Lower leg skin (tissue), 4 donors: ENCODE results near the gene CAPN10. TPM values are rescaled to one million over a fixed set of nuclear protein-coding genes. Genes with fewer than 3 reads are reported as not detected.

ENCODE experiments used
- DNase-seq, 2 donors: peaks; one replicate each; pipeline ENCODE4 v3.0.0-alpha.2; 2019; ENCODE audit warnings: low spot score in 2 of 2
- H3K4me3 ChIP-seq: fragments of 200-600 bp; sonication (generic); 2 replicates; pipeline ENCODE4 v1.5.1; 2017; ENCODE audit warnings: mild to moderate bottlenecking, low read depth; ENCODE audit not compliant: poor library complexity, severe bottlenecking
- CTCF ChIP-seq, 3 donors: fragments of 450-650 bp; IDR thresholded peaks; one replicate each; pipeline ENCODE4 v1.5.1; 2016; ENCODE audit warnings: antibody characterized with exemption in 3 of 3, mild to moderate bottlenecking in 3 of 3, moderate library complexity in 2 of 3
- POLR2A ChIP-seq, 2 donors: fragments of 450-650 bp; IDR thresholded peaks; one replicate each; pipeline ENCODE4 v1.6.1; 2016 to 2017; ENCODE audit warnings: antibody characterized with exemption in 2 of 2, mild to moderate bottlenecking in 1 of 2, moderate library complexity in 1 of 2
- WGBS, 2 donors: methylation state at CpG; one replicate each; pipeline ENCODE4 v1.1.5; 2018; 5-methylcytosine and 5-hydroxymethylcytosine counted together
- intact Hi-C: fragments of 100-400 bp; cut with DNase I; formaldehyde crosslinking; loops from one replicate; pipeline ENCODE4 v1.15.0; 2023; ENCODE audit warnings: low total_unique reads
- total RNA-seq, 4 donors: library from RNA; depleted of rRNA; stranded (reverse); fragments of >200 nt; gene quantifications; one replicate each; pipeline ENCODE4 v1.1.0, GENCODE V29; 2016

The CAPN10 gene
- total RNA-seq, 4 donors from 2014 or later, result 25.6 to 38.0 (median 28.4) TPM

- TF ChIP-seq CTCF (IDR thresholded peaks at IDR 0.05) (no peak), POLR2A (IDR thresholded peaks at IDR 0.05) (no peak)
- H3K4me3 ChIP-seq, result no peak overlapping the region
- intact Hi-C loops, result no loop called here
- WGBS, 2 donors, result 85 to 93% methylated on average over 10 to 13 of the region's 13 CpGs
- peak in 1 of 2 donors; percentile 81 for DNase-seq
These were observed 33.7 kb downstream of the CAPN10 start for GRCh38 chr2:240620149-240620731.

DNA sequence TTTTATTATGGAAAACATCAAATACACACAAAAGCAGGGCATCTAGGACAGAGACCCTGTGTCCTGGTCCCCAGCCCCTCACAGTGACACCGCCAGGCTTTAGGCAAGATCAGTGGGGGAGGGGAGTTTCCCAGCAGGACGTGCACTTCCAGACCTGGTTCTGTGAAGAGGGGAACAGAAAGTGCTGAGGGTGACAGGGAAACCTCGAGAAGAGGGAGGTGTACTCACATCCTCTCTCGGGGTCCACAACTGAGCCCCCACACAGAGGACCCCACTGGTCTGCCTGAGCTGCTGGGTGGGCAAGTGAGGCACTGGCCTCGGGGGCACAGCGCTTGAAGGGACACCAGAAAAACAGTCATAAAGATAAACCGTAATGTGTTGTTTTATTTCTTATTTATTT, 34.3 kb downstream of the CAPN10 start:
- no peak for TF ChIP-seq POLR2A (IDR thresholded peaks at IDR 0.05)
- no peak for TF ChIP-seq CTCF (IDR thresholded peaks at IDR 0.05)
- DNase-seq, result peak in 1 of 2 donors; percentile 50
- 80 to 83% methylated on average over 7 of the region's 7 CpGs for WGBS, 2 donors
- no peak overlapping the region for H3K4me3 ChIP-seq
- intact Hi-C loops, result no loop called here

GRCh38 chr2:240622060-240622411, 35.5 kb downstream of the CAPN10 start:
- DNase-seq, result peak in 1 of 2 donors; percentile 45
- intact Hi-C loops, result no loop called here
- WGBS, 2 donors, result 76 to 93% methylated on average over 8 to 9 of the region's 9 CpGs
- H3K4me3 ChIP-seq, result no peak overlapping the region
- no peak for TF ChIP-seq CTCF (IDR thresholded peaks at IDR 0.05)
- no peak for TF ChIP-seq POLR2A (IDR thresholded peaks at IDR 0.05)

DNA sequence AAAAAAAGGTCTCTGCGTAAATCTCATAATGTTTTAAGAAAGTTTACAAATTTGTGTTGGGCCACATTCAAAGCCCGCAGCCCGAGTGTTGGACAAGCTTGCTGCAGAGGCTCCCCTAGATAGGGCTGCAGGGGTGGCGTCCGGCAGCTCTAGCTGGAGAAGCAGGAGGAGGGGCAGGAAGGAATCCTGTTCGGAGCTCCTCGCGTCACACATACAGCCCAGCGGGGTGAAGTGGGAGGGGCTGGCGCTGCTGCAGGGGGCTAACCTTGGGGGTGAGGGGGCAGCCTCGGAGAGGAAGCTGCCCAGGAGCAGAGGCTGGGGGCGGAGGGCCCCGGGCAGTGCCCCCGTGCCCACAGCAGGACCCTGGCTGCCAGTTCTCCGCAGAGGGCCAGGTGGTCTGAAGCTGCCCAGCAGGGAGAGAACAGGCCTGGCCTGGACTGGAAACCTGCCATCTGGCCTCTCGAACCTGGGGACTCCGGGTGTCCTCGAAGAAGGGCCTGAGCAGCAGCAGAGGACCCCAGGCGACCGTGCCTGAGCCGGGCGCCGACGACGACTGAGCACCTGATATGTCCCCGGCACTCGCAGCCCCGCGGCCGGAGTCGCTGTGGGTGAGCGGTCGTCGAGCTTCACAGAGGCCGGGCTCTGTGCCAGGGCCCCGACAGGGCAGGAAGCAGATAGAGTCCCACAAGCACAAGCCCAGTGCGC, 36.1 kb downstream of the CAPN10 start:
- TF ChIP-seq CTCF (IDR thresholded peaks at IDR 0.05), result no peak
- TF ChIP-seq POLR2A (IDR thresholded peaks at IDR 0.05), result no peak
- peak in 1 of 2 donors; percentile 87 for DNase-seq
- intact Hi-C loops, result no loop called here

GRCh38 chr2:240623531-240624010, 37.0 kb downstream of the CAPN10 start:
- no peak overlapping the region for H3K4me3 ChIP-seq
- DNase-seq, result peak in 1 of 2 donors; percentile 81
- 81 to 88% methylated on average over 8 to 9 of the region's 10 CpGs for WGBS, 2 donors
- intact Hi-C loops, result no loop called here
- no peak for TF ChIP-seq POLR2A (IDR thresholded peaks at IDR 0.05)
- TF ChIP-seq CTCF (IDR thresholded peaks at IDR 0.05), result no peak

More for the DNA sequence above, 36.1 kb downstream of the CAPN10 start:
- WGBS, 2 donors, result 66 to 69% methylated on average over 33 to 37 of the region's 37 CpGs
- no peak overlapping the region for H3K4me3 ChIP-seq
